GM06990 (cell line): ENCODE data around the gene STAP1.

Source experiments
- DNase-seq: peaks from one replicate; pipeline ENCODE4 v3.0.0-alpha.2; 2011; ENCODE audit not compliant: insufficient read length; ENCODE audit errors: extremely low read depth
- H3K27me3 ChIP-seq: replicated peaks from 2 replicates; pipeline ENCODE4 v1.6.0; 2011; ENCODE audit warnings: low read length; ENCODE audit not compliant: control insufficient read depth, insufficient read depth
- H3K36me3 ChIP-seq: 2 replicates; pipeline ENCODE4 v1.5.1; 2011; ENCODE audit warnings: low read length; ENCODE audit not compliant: control insufficient read depth, insufficient read depth
- H3K4me3 ChIP-seq: replicated peaks from 2 replicates; pipeline ENCODE4 v1.5.1; 2011; ENCODE audit warnings: low read depth, mild to moderate bottlenecking, control low read depth, low read length
- CTCF ChIP-seq: IDR thresholded peaks from 2 replicates; pipeline ENCODE4 v1.5.1; 2011; ENCODE audit warnings: low read length, control low read depth, mild to moderate bottlenecking, inconsistent platforms; ENCODE audit not compliant: insufficient read depth, poor library complexity, severe bottlenecking

STAP1 gene

GRCh38 chr4:67581208-67581857 is 22.8 kb downstream of the STAP1 start:
- Histone ChIP-seq H3K27me3 (no peaks in the 10 kb centered on the region), H3K36me3 (no peaks in the 10 kb centered on the region; the same call in 1 of the 2 replicates), H3K4me3 (peak overlapping the region; percentile 31; the same call in 1 of the 2 replicates)
- no peak for TF ChIP-seq CTCF
- no peak for DNase-seq

DNA sequence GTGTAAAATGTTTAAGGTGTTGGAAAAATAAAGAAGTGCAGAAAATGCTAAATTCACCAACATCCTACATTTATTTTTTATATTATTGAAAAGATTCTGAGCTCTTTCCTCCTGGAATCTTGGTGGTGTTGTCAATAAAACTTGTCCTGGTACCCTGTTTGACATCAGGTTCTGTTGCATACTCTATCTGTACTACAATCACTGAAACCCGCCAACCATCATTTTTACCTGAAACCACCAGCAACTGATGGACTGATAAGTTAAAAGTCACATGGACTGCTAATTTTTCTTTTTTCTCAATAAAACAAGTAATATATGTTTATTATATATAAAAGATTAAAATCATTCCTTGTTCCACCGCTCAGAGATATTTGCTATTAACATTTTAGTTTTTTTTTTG is 23.4 kb downstream of the STAP1 start:
- no peak for TF ChIP-seq CTCF
- Histone ChIP-seq H3K36me3 (no peaks in the 10 kb centered on the region; the same call in 1 of the 2 replicates), H3K4me3 (no peak overlapping the region), H3K27me3 (no peaks in the 10 kb centered on the region)
- no peak for DNase-seq

DNA sequence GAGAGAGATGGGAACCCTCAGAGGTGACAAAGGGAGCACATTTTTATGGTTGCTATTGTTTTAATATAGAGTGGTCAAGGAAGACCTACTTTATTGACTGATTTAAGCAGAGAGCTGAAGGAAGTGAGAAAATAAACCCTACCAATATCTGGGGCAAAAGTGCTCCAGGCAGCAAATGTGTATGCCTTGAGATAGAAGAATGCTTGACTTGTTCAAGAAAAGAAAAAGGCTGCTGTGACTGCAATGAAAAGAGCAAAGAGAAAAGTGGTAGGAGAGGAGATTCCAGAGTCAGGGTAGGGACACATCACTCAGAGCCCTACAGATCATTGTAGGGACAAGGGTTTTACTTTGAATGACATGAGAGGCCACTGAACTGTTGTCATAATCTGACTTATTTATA is 26.0 kb downstream of the STAP1 start:
- Histone ChIP-seq H3K27me3 (no peaks in the 10 kb centered on the region), H3K36me3 (no peaks in the 10 kb centered on the region; the same call in 1 of the 2 replicates)

DNA sequence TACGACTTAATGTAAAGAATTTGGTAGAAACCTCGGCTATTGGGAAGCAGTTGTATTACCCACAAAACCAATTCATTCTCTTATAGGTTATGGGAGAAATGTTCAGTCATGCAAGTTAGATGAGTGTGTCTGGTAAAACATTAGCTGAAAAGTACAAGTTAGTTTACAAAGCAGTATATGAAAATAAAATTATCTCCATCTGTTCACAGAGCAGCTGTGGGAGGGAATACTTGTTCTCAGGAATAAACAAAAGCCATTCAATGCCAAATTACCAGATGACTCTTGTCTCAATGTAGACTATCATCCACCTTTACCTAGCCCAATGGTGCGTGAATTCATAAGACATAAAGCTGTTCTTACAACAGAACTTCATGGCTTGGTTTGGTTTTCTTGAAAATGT is 28.6 kb downstream of the STAP1 start:
- DNase-seq, result no peak
- no peaks in the 10 kb centered on the region for H3K36me3 ChIP-seq
- no peak for TF ChIP-seq CTCF
- H3K27me3 ChIP-seq, result no peaks in the 10 kb centered on the region
- no peak overlapping the region for H3K4me3 ChIP-seq

More for the DNA sequence above, 26.0 kb downstream of the STAP1 start:
- no peak for DNase-seq
- H3K4me3 ChIP-seq, result no peak overlapping the region
- TF ChIP-seq CTCF, result no peak

GRCh38 chr4:67593741-67594175 is 35.2 kb downstream of the STAP1 start:
- no peaks in the 10 kb centered on the region for H3K36me3 ChIP-seq
- no peak for TF ChIP-seq CTCF
- no peak overlapping the region for H3K4me3 ChIP-seq
- DNase-seq, result no peak
- no peaks in the 10 kb centered on the region for H3K27me3 ChIP-seq
